CD4-positive, CD25-positive, alpha-beta regulatory T cell (primary cell): ENCODE data around the gene LIN54. TPM values are rescaled to one million over a fixed set of nuclear protein-coding genes. Genes with fewer than 3 reads are reported as not detected.
"Not testable (repeated sequence)": the region's sequence is repeated elsewhere in the genome, so short reads cannot be mapped to it uniquely, and the experiment has no call there.

Experiments
- ATAC-seq, 2 donors: fragments of 150-1000 bp; cut with Tn5 transposase; one replicate each; pipeline ENCODE4 v1.10.0; 2021; ENCODE audit warnings: low read depth in 2 of 2, moderate number of reproducible peaks in 2 of 2, moderate library complexity in 1 of 2
- DNase-seq, 3 donors: peaks; one replicate each; pipeline versions ENCODE4 v3.0.0 to v3.0.0-alpha.2; 2012 to 2022; ENCODE audit warnings: mixed read lengths in 1 of 3
- H3K27ac ChIP-seq: one replicate; pipeline ENCODE4 v1.7.0; 2013; ENCODE audit warnings: mild to moderate bottlenecking, low read length; ENCODE audit not compliant: insufficient read depth, poor library complexity, severe bottlenecking
- H3K27me3 ChIP-seq: one replicate; pipeline ENCODE4 v1.7.0; 2013; ENCODE audit warnings: low read length; ENCODE audit not compliant: control insufficient read depth, insufficient read depth
- H3K36me3 ChIP-seq: one replicate; pipeline ENCODE4 v1.7.0; 2013; ENCODE audit warnings: mild to moderate bottlenecking, low read length, moderate library complexity; ENCODE audit not compliant: control insufficient read depth, insufficient read depth
- H3K4me1 ChIP-seq: 2 replicates; pipeline ENCODE4 v1.7.0; 2013; ENCODE audit warnings: mild to moderate bottlenecking, low read length; ENCODE audit not compliant: insufficient read depth, control insufficient read depth, poor library complexity, severe bottlenecking
- H3K4me3 ChIP-seq: one replicate; pipeline ENCODE4 v1.7.0; 2013; ENCODE audit warnings: low read depth, mild to moderate bottlenecking, low read length, moderate library complexity
- H3K9me3 ChIP-seq, 2 experiments: 1 replicate in 1 of 2; 2 replicates in 1 of 2; pipeline ENCODE4 v1.7.0; 2013; ENCODE audit warnings: low read length in 2 of 2, mild to moderate bottlenecking in 1 of 2, moderate library complexity in 1 of 2; ENCODE audit not compliant: control insufficient read depth in 2 of 2
- H3K27ac Mint-ChIP-seq, 3 donors: one replicate each; pipeline ENCODE4 v1.8.0; 2020 to 2022; ENCODE audit warnings: mild to moderate bottlenecking in 3 of 3, mixed read lengths in 3 of 3, moderate library complexity in 2 of 3
- H3K27me3 Mint-ChIP-seq: one replicate; pipeline ENCODE4 v1.8.0; 2022; ENCODE audit warnings: mild to moderate bottlenecking, mixed read lengths
- H3K36me3 Mint-ChIP-seq: one replicate; pipeline ENCODE4 v1.8.0; 2020; ENCODE audit warnings: mixed read lengths
- H3K4me1 Mint-ChIP-seq, 4 donors: one replicate each; pipeline ENCODE4 v1.8.0; 2020 to 2022; ENCODE audit warnings: mixed read lengths in 4 of 4, mild to moderate bottlenecking in 1 of 4
- H3K4me3 Mint-ChIP-seq, 4 donors: one replicate each; pipeline ENCODE4 v1.8.0; 2020 to 2022; ENCODE audit warnings: mild to moderate bottlenecking in 4 of 4, mixed read lengths in 4 of 4, moderate library complexity in 3 of 4
- H3K9me3 Mint-ChIP-seq, 7 donors: one replicate each; pipeline ENCODE4 v1.8.0; 2020 to 2022; ENCODE audit warnings: mixed read lengths in 7 of 7, mild to moderate bottlenecking in 3 of 7, moderate library complexity in 2 of 7
- polyA plus RNA-seq, 4 donors: library from polyadenylated mRNA; unstranded; fragments of 300-500 nt; fragmentation: Illumina TruSeq; gene quantifications; one replicate each; pipeline ENCODE4 v1.2.3, GENCODE V29; 2021
- total RNA-seq: library from RNA; stranded (reverse); gene quantifications from one replicate; pipeline ENCODE4 v1.2.3, GENCODE V29; 2022

Gene LIN54
- total and polyA plus RNA-seq, 5 donors from 2014 or later: 9.3 to 13.5 (median 11.0) TPM

GRCh38 chr4:82988323-82988832 is 22.2 kb downstream of the LIN54 start:
- Mint-ChIP-seq H3K36me3 (peaks cover 15% of the 10 kb centered on the region), H3K27ac (no peak overlapping the region), H3K4me1 (peaks cover 27 to 44% (median 28%) of the 10 kb centered on the region in 4 donors), H3K27me3 (no peaks in the 10 kb centered on the region), H3K4me3 (no peak overlapping the region), H3K9me3 (no peaks in the 10 kb centered on the region)
- no peaks in the 10 kb centered on the region for H3K27me3 ChIP-seq
- no peaks in the 10 kb centered on the region for H3K9me3 ChIP-seq
- DNase-seq: no peak
- H3K36me3 ChIP-seq: peaks cover 12% of the 10 kb centered on the region
- peaks cover 11% of the 10 kb centered on the region for H3K4me1 ChIP-seq
- H3K4me3 ChIP-seq: no peak overlapping the region
- ATAC-seq: no peak
- H3K27ac ChIP-seq: no peak overlapping the region

- not testable (repeated sequence) for H3K27me3 Mint-ChIP-seq, H3K27ac Mint-ChIP-seq, H3K27me3 ChIP-seq, DNase-seq, H3K9me3 Mint-ChIP-seq, H3K4me3 ChIP-seq, H3K27ac ChIP-seq, ATAC-seq, H3K4me3 Mint-ChIP-seq, H3K9me3 ChIP-seq
- H3K4me1 Mint-ChIP-seq: peaks cover 27 to 44% (median 28%) of the 10 kb centered on the region in 4 donors
- Histone ChIP-seq H3K4me1 (peaks cover 11% of the 10 kb centered on the region), H3K36me3 (peaks cover 13% of the 10 kb centered on the region)
- H3K36me3 Mint-ChIP-seq: peaks cover 15% of the 10 kb centered on the region
These were observed 23.1 kb downstream of the LIN54 start for GRCh38 chr4:82987519-82987918.

GRCh38 chr4:82984459-82984858 is 26.2 kb downstream of the LIN54 start:
- Histone ChIP-seq H3K27ac (no peak overlapping the region), H3K27me3 (no peaks in the 10 kb centered on the region), H3K9me3 (no peaks in the 10 kb centered on the region), H3K4me3 (no peak overlapping the region), H3K4me1 (peaks cover 4% of the 10 kb centered on the region), H3K36me3 (peaks cover 17% of the 10 kb centered on the region)
- Mint-ChIP-seq H3K4me1 (peaks cover 12 to 23% (median 18%) of the 10 kb centered on the region in 4 donors), H3K27ac (no peak overlapping the region), H3K4me3 (no peak overlapping the region), H3K27me3 (no peaks in the 10 kb centered on the region), H3K36me3 (peaks cover 21% of the 10 kb centered on the region), H3K9me3 (no peaks in the 10 kb centered on the region)
- ATAC-seq (no peak), DNase-seq (peak in 1 of 3 donors; percentile 13)

GRCh38 chr4:82983444-82983843 is 27.2 kb downstream of the LIN54 start:
- H3K27me3 Mint-ChIP-seq: no peaks in the 10 kb centered on the region
- Histone ChIP-seq H3K27ac (no peak overlapping the region), H3K4me3 (no peak overlapping the region), H3K4me1 (no peaks in the 10 kb centered on the region), H3K27me3 (no peaks in the 10 kb centered on the region), H3K9me3 (no peaks in the 10 kb centered on the region), H3K36me3 (peaks cover 17% of the 10 kb centered on the region)
- peaks cover 17% of the 10 kb centered on the region for H3K36me3 Mint-ChIP-seq
- no peak for ATAC-seq
- DNase-seq: no peak
- no peaks in the 10 kb centered on the region for H3K9me3 Mint-ChIP-seq
- H3K4me1 Mint-ChIP-seq: peaks cover 7 to 14% (median 14%) of the 10 kb centered on the region in 4 donors
- H3K27ac Mint-ChIP-seq: no peak overlapping the region
- no peak overlapping the region for H3K4me3 Mint-ChIP-seq

- peaks cover 26% of the 10 kb centered on the region for H3K36me3 Mint-ChIP-seq
- no peaks in the 10 kb centered on the region for H3K9me3 ChIP-seq
- no peaks in the 10 kb centered on the region for H3K9me3 Mint-ChIP-seq
- no peak overlapping the region for H3K27ac Mint-ChIP-seq
- ATAC-seq: no peak
- H3K4me3 ChIP-seq: no peak overlapping the region
- H3K4me3 Mint-ChIP-seq: no peak overlapping the region
- no peak overlapping the region for H3K27ac ChIP-seq
- H3K27me3 ChIP-seq: no peaks in the 10 kb centered on the region
- H3K4me1 Mint-ChIP-seq: peaks cover 4 to 14% (median 11%) of the 10 kb centered on the region in 4 donors
- H3K4me1 ChIP-seq: no peaks in the 10 kb centered on the region
- no peaks in the 10 kb centered on the region for H3K27me3 Mint-ChIP-seq
- peaks cover 22% of the 10 kb centered on the region for H3K36me3 ChIP-seq
- DNase-seq: no peak
These were observed 29.5 kb downstream of the LIN54 start for GRCh38 chr4:82981138-82981537.

- peaks cover 18% of the 10 kb centered on the region for H3K36me3 ChIP-seq
- H3K9me3 ChIP-seq: no peaks in the 10 kb centered on the region
- Mint-ChIP-seq H3K27ac (no peak overlapping the region), H3K4me1 (peaks cover 0 to 6% (median 2%) of the 10 kb centered on the region in 4 donors), H3K36me3 (peaks cover 47% of the 10 kb centered on the region), H3K4me3 (no peak overlapping the region), H3K9me3 (no peaks in the 10 kb centered on the region), H3K27me3 (no peaks in the 10 kb centered on the region)
- no peaks in the 10 kb centered on the region for H3K27me3 ChIP-seq
- no peak overlapping the region for H3K27ac ChIP-seq
- no peak for ATAC-seq
- H3K4me3 ChIP-seq: no peak overlapping the region
- no peak for DNase-seq
- no peaks in the 10 kb centered on the region for H3K4me1 ChIP-seq
These were observed 34.8 kb downstream of the LIN54 start for GRCh38 chr4:82975792-82976191.

- H3K4me3 Mint-ChIP-seq: no peak overlapping the region
- ATAC-seq (no peak), DNase-seq (no peak)
- no peaks in the 10 kb centered on the region for H3K27me3 Mint-ChIP-seq
- Histone ChIP-seq H3K27me3 (no peaks in the 10 kb centered on the region), H3K36me3 (peaks cover 42% of the 10 kb centered on the region), H3K4me1 (no peaks in the 10 kb centered on the region), H3K4me3 (no peak overlapping the region), H3K27ac (no peak overlapping the region), H3K9me3 (no peaks in the 10 kb centered on the region)
- no peaks in the 10 kb centered on the region for H3K9me3 Mint-ChIP-seq
- H3K27ac Mint-ChIP-seq: no peak overlapping the region
- H3K4me1 Mint-ChIP-seq: no peaks in the 10 kb centered on the region
- peaks cover 55% of the 10 kb centered on the region for H3K36me3 Mint-ChIP-seq
These were observed 41.2 kb downstream of the LIN54 start for GRCh38 chr4:82969414-82969813.

GRCh38 chr4:82968972-82969371 is 41.7 kb downstream of the LIN54 start:
- no peaks in the 10 kb centered on the region for H3K9me3 Mint-ChIP-seq

More at GRCh38 chr4:82968972-82969371, 41.7 kb downstream of the LIN54 start:
- peaks cover 45% of the 10 kb centered on the region for H3K36me3 ChIP-seq
- H3K36me3 Mint-ChIP-seq: peaks cover 56% of the 10 kb centered on the region
- ATAC-seq (no peak), DNase-seq (no peak)
- H3K27ac ChIP-seq: no peak overlapping the region
- no peaks in the 10 kb centered on the region for H3K4me1 Mint-ChIP-seq
- no peak overlapping the region for H3K27ac Mint-ChIP-seq
- no peaks in the 10 kb centered on the region for H3K4me1 ChIP-seq
- no peak overlapping the region for H3K4me3 Mint-ChIP-seq
- H3K9me3 ChIP-seq: no peaks in the 10 kb centered on the region
- H3K4me3 ChIP-seq: no peak overlapping the region
- H3K27me3 ChIP-seq: no peaks in the 10 kb centered on the region
- no peaks in the 10 kb centered on the region for H3K27me3 Mint-ChIP-seq
